ENCODE results near the gene SLC44A5. TPM values are rescaled to one million over a fixed set of nuclear protein-coding genes. Genes with fewer than 3 reads are reported as not detected.
"Not testable (repeated sequence)": the region's sequence is repeated elsewhere in the genome, so short reads cannot be mapped to it uniquely, and the experiment has no call there.

The SLC44A5 gene
- total RNA-seq, 1 donor from 2014 or later, result under 0.01 TPM

GRCh38 chr1:75506976-75507375, 103.9 kb downstream of the SLC44A5 start:
- Histone ChIP-seq H3K9me3 (ENCODE audit: control insufficient read depth in 3 of 3, low read length in 3 of 3) (no peaks in the 10 kb centered on the region), H3K27ac (ENCODE audit: low read depth, low read length) (no peak overlapping the region), H3K4me1 (ENCODE audit: control insufficient read depth in 3 of 3, insufficient read depth in 3 of 3, low read length in 3 of 3) (no peaks in the 10 kb centered on the region), H3K4me3 (ENCODE audit: low read length in 3 of 3) (no peak overlapping the region), H3K36me3 (ENCODE audit: control insufficient read depth in 3 of 3, insufficient read depth in 3 of 3, low read length in 3 of 3) (no peaks in the 10 kb centered on the region), H3K27me3 (ENCODE audit: control insufficient read depth in 3 of 3, insufficient read depth in 3 of 3, low read length in 3 of 3) (no peaks in the 10 kb centered on the region), H3K9ac (ENCODE audit: low read depth in 1 of 3, low read length in 3 of 3) (no peak overlapping the region)

GRCh38 chr1:75503221-75503974, 107.5 kb downstream of the SLC44A5 start:
- Histone ChIP-seq H3K27me3 (ENCODE audit: control insufficient read depth in 3 of 3, insufficient read depth in 3 of 3, low read length in 3 of 3) (no peaks in the 10 kb centered on the region), H3K9ac (ENCODE audit: low read depth in 1 of 3, low read length in 3 of 3) (no peak overlapping the region), H3K4me1 (ENCODE audit: control insufficient read depth in 3 of 3, insufficient read depth in 3 of 3, low read length in 3 of 3) (no peaks in the 10 kb centered on the region), H3K36me3 (ENCODE audit: control insufficient read depth in 3 of 3, insufficient read depth in 3 of 3, low read length in 3 of 3) (no peaks in the 10 kb centered on the region), H3K9me3 (ENCODE audit: control insufficient read depth in 3 of 3, low read length in 3 of 3) (no peaks in the 10 kb centered on the region), H3K27ac (ENCODE audit: low read depth, low read length) (no peak overlapping the region), H3K4me3 (ENCODE audit: low read length in 3 of 3) (no peak overlapping the region)

- no peaks in the 10 kb centered on the region for H3K4me1 ChIP-seq (ENCODE audit: control insufficient read depth in 3 of 3, insufficient read depth in 3 of 3, low read length in 3 of 3)
- H3K9ac ChIP-seq (ENCODE audit: low read depth in 1 of 3, low read length in 3 of 3), result no peak overlapping the region
- H3K36me3 ChIP-seq (ENCODE audit: control insufficient read depth in 3 of 3, insufficient read depth in 3 of 3, low read length in 3 of 3), result no peaks in the 10 kb centered on the region
- H3K9me3 ChIP-seq (ENCODE audit: control insufficient read depth in 3 of 3, low read length in 3 of 3), result no peaks in the 10 kb centered on the region
- no peak overlapping the region for H3K4me3 ChIP-seq (ENCODE audit: low read length in 3 of 3)
- no peaks in the 10 kb centered on the region for H3K27me3 ChIP-seq (ENCODE audit: control insufficient read depth in 3 of 3, insufficient read depth in 3 of 3, low read length in 3 of 3)
- no peak overlapping the region for H3K27ac ChIP-seq (ENCODE audit: low read depth, low read length)
Observed at GRCh38 chr1:75502776-75503175, 108.1 kb downstream of the SLC44A5 start.

- H3K36me3 ChIP-seq (ENCODE audit: control insufficient read depth in 3 of 3, insufficient read depth in 3 of 3, low read length in 3 of 3), result no peaks in the 10 kb centered on the region
- no peaks in the 10 kb centered on the region for H3K9me3 ChIP-seq (ENCODE audit: control insufficient read depth in 3 of 3, low read length in 3 of 3)
- no peaks in the 10 kb centered on the region for H3K4me1 ChIP-seq (ENCODE audit: control insufficient read depth in 3 of 3, insufficient read depth in 3 of 3, low read length in 3 of 3)
Observed at GRCh38 chr1:75501577-75502295, 109.2 kb downstream of the SLC44A5 start.

GRCh38 chr1:75492011-75492410, 118.9 kb downstream of the SLC44A5 start:
- Histone ChIP-seq H3K9ac (ENCODE audit: low read depth in 1 of 3, low read length in 3 of 3) (no peak overlapping the region), H3K4me1 (ENCODE audit: control insufficient read depth in 3 of 3, insufficient read depth in 3 of 3, low read length in 3 of 3) (peaks cover 0 to 4% (median 0%) of the 10 kb centered on the region in 3 donors), H3K9me3 (ENCODE audit: control insufficient read depth in 3 of 3, low read length in 3 of 3) (no peaks in the 10 kb centered on the region), H3K27ac (ENCODE audit: low read depth, low read length) (no peak overlapping the region), H3K27me3 (ENCODE audit: control insufficient read depth in 3 of 3, insufficient read depth in 3 of 3, low read length in 3 of 3) (no peaks in the 10 kb centered on the region), H3K36me3 (ENCODE audit: control insufficient read depth in 3 of 3, insufficient read depth in 3 of 3, low read length in 3 of 3) (no peaks in the 10 kb centered on the region), H3K4me3 (ENCODE audit: low read length in 3 of 3) (no peak overlapping the region)

More at GRCh38 chr1:75501577-75502295, 109.2 kb downstream of the SLC44A5 start:
- H3K9ac ChIP-seq (ENCODE audit: low read depth in 1 of 3, low read length in 3 of 3), result no peak overlapping the region
- H3K27ac ChIP-seq (ENCODE audit: low read depth, low read length), result no peak overlapping the region
- H3K27me3 ChIP-seq (ENCODE audit: control insufficient read depth in 3 of 3, insufficient read depth in 3 of 3, low read length in 3 of 3), result no peaks in the 10 kb centered on the region
- no peak overlapping the region for H3K4me3 ChIP-seq (ENCODE audit: low read length in 3 of 3)

- no peaks in the 10 kb centered on the region for H3K36me3 ChIP-seq (ENCODE audit: control insufficient read depth in 3 of 3, insufficient read depth in 3 of 3, low read length in 3 of 3)
- H3K4me1 ChIP-seq (ENCODE audit: control insufficient read depth in 3 of 3, insufficient read depth in 3 of 3, low read length in 3 of 3), result peaks cover 0 to 4% (median 0%) of the 10 kb centered on the region in 3 donors
- no peaks in the 10 kb centered on the region for H3K27me3 ChIP-seq (ENCODE audit: control insufficient read depth in 3 of 3, insufficient read depth in 3 of 3, low read length in 3 of 3)
- H3K4me3 ChIP-seq (ENCODE audit: low read length in 3 of 3), result peak overlapping the region in 1 of 3 donors; percentile 4
- H3K9ac ChIP-seq (ENCODE audit: low read depth in 1 of 3, low read length in 3 of 3), result no peak overlapping the region
- no peaks in the 10 kb centered on the region for H3K9me3 ChIP-seq (ENCODE audit: control insufficient read depth in 3 of 3, low read length in 3 of 3)
- H3K27ac ChIP-seq (ENCODE audit: low read depth, low read length), result no peak overlapping the region
Observed at GRCh38 chr1:75487399-75487798, 123.5 kb downstream of the SLC44A5 start.

- no peaks in the 10 kb centered on the region for H3K9me3 ChIP-seq (ENCODE audit: control insufficient read depth in 3 of 3, low read length in 3 of 3)
- no peak overlapping the region for H3K9ac ChIP-seq (ENCODE audit: low read depth in 1 of 3, low read length in 3 of 3)
- H3K27ac ChIP-seq (ENCODE audit: low read depth, low read length), result no peak overlapping the region
- peaks cover 0 to 4% (median 0%) of the 10 kb centered on the region in 3 donors for H3K4me1 ChIP-seq (ENCODE audit: control insufficient read depth in 3 of 3, insufficient read depth in 3 of 3, low read length in 3 of 3)
- H3K27me3 ChIP-seq (ENCODE audit: control insufficient read depth in 3 of 3, insufficient read depth in 3 of 3, low read length in 3 of 3), result no peaks in the 10 kb centered on the region
- no peak overlapping the region for H3K4me3 ChIP-seq (ENCODE audit: low read length in 3 of 3)
- H3K36me3 ChIP-seq (ENCODE audit: control insufficient read depth in 3 of 3, insufficient read depth in 3 of 3, low read length in 3 of 3), result no peaks in the 10 kb centered on the region
Observed at GRCh38 chr1:75484789-75485188, 126.1 kb downstream of the SLC44A5 start.

GRCh38 chr1:75482951-75483350, 128.0 kb downstream of the SLC44A5 start:
- no peak overlapping the region for H3K4me3 ChIP-seq (ENCODE audit: low read length in 3 of 3)
- no peak overlapping the region for H3K9ac ChIP-seq (ENCODE audit: low read depth in 1 of 3, low read length in 3 of 3)
- H3K27me3 ChIP-seq (ENCODE audit: control insufficient read depth in 3 of 3, insufficient read depth in 3 of 3, low read length in 3 of 3), result no peaks in the 10 kb centered on the region
- no peaks in the 10 kb centered on the region for H3K36me3 ChIP-seq (ENCODE audit: control insufficient read depth in 3 of 3, insufficient read depth in 3 of 3, low read length in 3 of 3)
- peaks cover 0 to 4% (median 0%) of the 10 kb centered on the region in 3 donors for H3K4me1 ChIP-seq (ENCODE audit: control insufficient read depth in 3 of 3, insufficient read depth in 3 of 3, low read length in 3 of 3)
- H3K9me3 ChIP-seq (ENCODE audit: control insufficient read depth in 3 of 3, low read length in 3 of 3), result no peaks in the 10 kb centered on the region
- H3K27ac ChIP-seq (ENCODE audit: low read depth, low read length), result no peak overlapping the region

GRCh38 chr1:75476486-75476885, 134.4 kb downstream of the SLC44A5 start:
- H3K9me3 ChIP-seq (ENCODE audit: control insufficient read depth in 3 of 3, low read length in 3 of 3); H3K9ac ChIP-seq (ENCODE audit: low read depth in 1 of 3, low read length in 3 of 3); H3K4me3 ChIP-seq (ENCODE audit: low read length in 3 of 3); H3K27me3 ChIP-seq (ENCODE audit: control insufficient read depth in 3 of 3, insufficient read depth in 3 of 3, low read length in 3 of 3); H3K27ac ChIP-seq (ENCODE audit: low read depth, low read length); H3K36me3 ChIP-seq (ENCODE audit: control insufficient read depth in 3 of 3, insufficient read depth in 3 of 3, low read length in 3 of 3); H3K4me1 ChIP-seq (ENCODE audit: control insufficient read depth in 3 of 3, insufficient read depth in 3 of 3, low read length in 3 of 3): not testable (repeated sequence)

GRCh38 chr1:75475696-75476095, 135.2 kb downstream of the SLC44A5 start:
- H3K9ac ChIP-seq (ENCODE audit: low read depth in 1 of 3, low read length in 3 of 3), result no peak overlapping the region
- no peak overlapping the region for H3K27ac ChIP-seq (ENCODE audit: low read depth, low read length)
- H3K4me1 ChIP-seq (ENCODE audit: control insufficient read depth in 3 of 3, insufficient read depth in 3 of 3, low read length in 3 of 3), result no peaks in the 10 kb centered on the region
- no peaks in the 10 kb centered on the region for H3K9me3 ChIP-seq (ENCODE audit: control insufficient read depth in 3 of 3, low read length in 3 of 3)
- no peaks in the 10 kb centered on the region for H3K27me3 ChIP-seq (ENCODE audit: control insufficient read depth in 3 of 3, insufficient read depth in 3 of 3, low read length in 3 of 3)
- no peaks in the 10 kb centered on the region for H3K36me3 ChIP-seq (ENCODE audit: control insufficient read depth in 3 of 3, insufficient read depth in 3 of 3, low read length in 3 of 3)
- no peak overlapping the region for H3K4me3 ChIP-seq (ENCODE audit: low read length in 3 of 3)
